WTC11 (cell line): ENCODE data around the gene USP28. TPM values are rescaled to one million over a fixed set of nuclear protein-coding genes. Genes with fewer than 3 reads are reported as not detected.
"Not testable (repeated sequence)": the region's sequence is repeated elsewhere in the genome, so short reads cannot be mapped to it uniquely, and the experiment has no call there.

Experiments
- ATAC-seq: fragments of 200-7000 bp; cut with Tn5 transposase; 2 replicates; pipeline ENCODE4 v1.10.0; 2021; ENCODE audit warnings: mild to moderate bottlenecking, moderate library complexity
- CTCF ChIA-PET: fragments of 300-600 bp; sonication (Branson Sonifier 250); formaldehyde crosslinking; loops from one replicate; lab custom pipeline; 2021; ENCODE audit warnings: antibody characterized with exemption; lab: Charles Lee
- POLR2A ChIA-PET: fragments of 350-600 bp; sonication (Branson Sonifier 250); formaldehyde crosslinking; loops from one replicate; lab custom pipeline; 2021; ENCODE audit warnings: antibody characterized with exemption; lab: Charles Lee
- DNase-seq: peaks from one replicate; pipeline ENCODE4 v3.0.0; 2021; ENCODE audit warnings: low spot score
- H3K27ac Mint-ChIP-seq: 2 replicates; pipeline ENCODE4 v1.8.0; 2021; ENCODE audit warnings: mixed read lengths
- H3K27me3 Mint-ChIP-seq: 2 replicates; pipeline ENCODE4 v1.8.0; 2021; ENCODE audit warnings: low read depth, mild to moderate bottlenecking, moderate library complexity, mixed read lengths
- H3K36me3 Mint-ChIP-seq: 2 replicates; pipeline ENCODE4 v1.8.0; 2021; ENCODE audit warnings: mixed read lengths
- H3K4me1 Mint-ChIP-seq: 2 replicates; pipeline ENCODE4 v1.8.0; 2022; ENCODE audit warnings: mixed read lengths
- H3K4me3 Mint-ChIP-seq: 2 replicates; pipeline ENCODE4 v1.8.0; 2021; ENCODE audit warnings: mild to moderate bottlenecking, moderate library complexity, mixed read lengths
- H3K9me3 Mint-ChIP-seq: 2 replicates; pipeline ENCODE4 v1.8.0; 2021; ENCODE audit warnings: mixed read lengths
- CREB1 ChIP-seq: sonication (generic); formaldehyde crosslinking; IDR thresholded peaks from 2 replicates; pipeline ENCODE4 v1.8.0; 2023; ENCODE audit warnings: mild to moderate bottlenecking, missing genetic modification reagents
- CREM ChIP-seq: sonication (generic); formaldehyde crosslinking; IDR thresholded peaks from 2 replicates; pipeline ENCODE4 v1.8.1; 2022; ENCODE audit warnings: mild to moderate bottlenecking, missing genetic modification reagents, moderate library complexity
- EMX1 ChIP-seq: fragments of 250-450 bp; sonication (Bioruptor Pico); IDR thresholded peaks from 2 replicates; pipeline ENCODE4 v1.8.0; 2021; ENCODE audit warnings: mild to moderate bottlenecking
- ETV6 ChIP-seq: sonication (generic); formaldehyde crosslinking; IDR thresholded peaks from 2 replicates; pipeline ENCODE4 v1.8.1; 2022; ENCODE audit warnings: mild to moderate bottlenecking, missing genetic modification reagents
- GTF2I ChIP-seq: fragments of 250-450 bp; sonication (Bioruptor Pico); conservative IDR thresholded peaks from 2 replicates; pipeline ENCODE4 v1.4.0; 2021; ENCODE audit warnings: mild to moderate bottlenecking
- NFYB ChIP-seq: sonication (generic); formaldehyde crosslinking; conservative IDR thresholded peaks from 2 replicates; pipeline ENCODE4 v1.8.0; 2022; ENCODE audit warnings: low read depth, missing genetic modification reagents
- NR3C1 ChIP-seq: sonication (generic); formaldehyde crosslinking; conservative IDR thresholded peaks from 2 replicates; pipeline ENCODE4 v1.8.1; 2023; ENCODE audit warnings: low read depth, mild to moderate bottlenecking, missing genetic modification reagents
- OVOL2 ChIP-seq: fragments of 250-450 bp; sonication (Bioruptor Pico); IDR thresholded peaks from 2 replicates; pipeline ENCODE4 v1.9.0; 2021; ENCODE audit warnings: mild to moderate bottlenecking, borderline replicate concordance
- RORB ChIP-seq: fragments of 250-450 bp; sonication (Bioruptor Pico); IDR thresholded peaks from 2 replicates; pipeline ENCODE4 v1.9.0; 2021; ENCODE audit warnings: mild to moderate bottlenecking
- SP1 ChIP-seq: sonication (generic); formaldehyde crosslinking; conservative IDR thresholded peaks from 2 replicates; pipeline ENCODE4 v1.8.1; 2022; ENCODE audit warnings: missing genetic modification reagents
- ZNF138 ChIP-seq: sonication (generic); formaldehyde crosslinking; conservative IDR thresholded peaks from 2 replicates; pipeline ENCODE4 v1.8.1; 2022; ENCODE audit warnings: mild to moderate bottlenecking, moderate library complexity, missing genetic modification reagents
- ZNF219 ChIP-seq: sonication (generic); formaldehyde crosslinking; IDR thresholded peaks from 2 replicates; pipeline ENCODE4 v1.8.0; 2023; ENCODE audit warnings: missing genetic modification reagents, mild to moderate bottlenecking, borderline replicate concordance
- ZNF232 ChIP-seq: sonication (generic); formaldehyde crosslinking; IDR thresholded peaks from 2 replicates; pipeline ENCODE4 v1.8.0; 2022; ENCODE audit warnings: mild to moderate bottlenecking, missing genetic modification reagents
- ZNF396 ChIP-seq: fragments of 250-450 bp; sonication (Bioruptor Pico); IDR thresholded peaks from 2 replicates; pipeline ENCODE4 v1.8.0; 2021; ENCODE audit warnings: mild to moderate bottlenecking, moderate library complexity, borderline replicate concordance
- ZNF416 ChIP-seq: fragments of 250-450 bp; sonication (Bioruptor Pico); IDR thresholded peaks from 2 replicates; pipeline ENCODE4 v1.9.0; 2021; ENCODE audit warnings: mild to moderate bottlenecking, inconsistent platforms
- total RNA-seq: library from RNA; stranded (reverse); gene quantifications from 3 replicates; pipeline ENCODE4 v1.2.3, GENCODE V29; 2021
- TF ChIP-seq, protein P1 (sequence below): sonication (generic); formaldehyde crosslinking; IDR thresholded peaks from 2 replicates; pipeline ENCODE4 v1.8.0; 2022; ENCODE audit warnings: missing genetic modification reagents
- TF ChIP-seq, protein P2 (sequence below): sonication (generic); formaldehyde crosslinking; IDR thresholded peaks from 2 replicates; pipeline ENCODE4 v1.8.1; 2023; ENCODE audit warnings: mild to moderate bottlenecking, missing genetic modification reagents
- TF ChIP-seq, protein P3 (sequence below): fragments of 250-450 bp; sonication (Bioruptor Pico); conservative IDR thresholded peaks from 2 replicates; pipeline ENCODE4 v1.9.0; 2021; ENCODE audit warnings: mild to moderate bottlenecking
- TF ChIP-seq, protein P4 (sequence below): sonication (generic); formaldehyde crosslinking; conservative IDR thresholded peaks from 2 replicates; pipeline ENCODE4 v1.8.1; 2022; ENCODE audit warnings: mild to moderate bottlenecking, missing genetic modification reagents
- TF ChIP-seq, protein P5 (sequence below): sonication (generic); formaldehyde crosslinking; IDR thresholded peaks from 2 replicates; pipeline ENCODE4 v1.8.0; 2023; ENCODE audit warnings: missing genetic modification reagents

The USP28 gene
- total RNA-seq, 1 experiment from 2014 or later: 129 TPM

DNA sequence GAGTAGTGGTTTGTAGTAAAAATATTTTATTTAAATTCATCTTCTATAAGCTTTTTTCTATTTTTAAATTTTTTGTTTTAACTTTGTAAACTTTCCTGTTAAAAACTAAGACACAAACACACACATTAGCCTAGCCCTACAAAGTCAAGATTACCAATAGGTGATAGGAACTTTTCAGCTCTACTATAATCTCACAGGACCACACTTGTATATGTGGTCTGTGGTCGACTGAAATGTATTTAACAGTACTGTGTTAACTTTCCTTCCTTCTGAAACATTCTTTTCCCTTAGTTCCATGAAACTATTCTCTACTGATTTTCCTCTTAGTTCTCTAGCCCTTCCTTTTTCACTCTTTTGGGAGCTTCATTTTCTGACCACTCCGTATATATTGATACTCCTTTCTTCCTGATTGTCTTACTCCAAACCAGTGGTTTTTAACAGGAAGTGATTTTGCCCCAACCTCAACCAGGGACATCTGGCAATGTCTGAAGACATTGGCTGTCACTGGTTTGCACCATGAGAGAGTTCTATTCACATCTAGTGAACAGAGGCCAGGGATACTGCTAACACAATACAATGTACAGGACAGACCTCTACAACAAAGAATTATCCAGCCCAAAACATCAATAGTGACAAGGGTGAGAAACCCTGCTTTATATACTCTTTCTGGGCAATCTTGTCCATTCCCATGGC lies 110.7 kb downstream of the USP28 start (continued):
- TF ChIP-seq, protein P1, sequence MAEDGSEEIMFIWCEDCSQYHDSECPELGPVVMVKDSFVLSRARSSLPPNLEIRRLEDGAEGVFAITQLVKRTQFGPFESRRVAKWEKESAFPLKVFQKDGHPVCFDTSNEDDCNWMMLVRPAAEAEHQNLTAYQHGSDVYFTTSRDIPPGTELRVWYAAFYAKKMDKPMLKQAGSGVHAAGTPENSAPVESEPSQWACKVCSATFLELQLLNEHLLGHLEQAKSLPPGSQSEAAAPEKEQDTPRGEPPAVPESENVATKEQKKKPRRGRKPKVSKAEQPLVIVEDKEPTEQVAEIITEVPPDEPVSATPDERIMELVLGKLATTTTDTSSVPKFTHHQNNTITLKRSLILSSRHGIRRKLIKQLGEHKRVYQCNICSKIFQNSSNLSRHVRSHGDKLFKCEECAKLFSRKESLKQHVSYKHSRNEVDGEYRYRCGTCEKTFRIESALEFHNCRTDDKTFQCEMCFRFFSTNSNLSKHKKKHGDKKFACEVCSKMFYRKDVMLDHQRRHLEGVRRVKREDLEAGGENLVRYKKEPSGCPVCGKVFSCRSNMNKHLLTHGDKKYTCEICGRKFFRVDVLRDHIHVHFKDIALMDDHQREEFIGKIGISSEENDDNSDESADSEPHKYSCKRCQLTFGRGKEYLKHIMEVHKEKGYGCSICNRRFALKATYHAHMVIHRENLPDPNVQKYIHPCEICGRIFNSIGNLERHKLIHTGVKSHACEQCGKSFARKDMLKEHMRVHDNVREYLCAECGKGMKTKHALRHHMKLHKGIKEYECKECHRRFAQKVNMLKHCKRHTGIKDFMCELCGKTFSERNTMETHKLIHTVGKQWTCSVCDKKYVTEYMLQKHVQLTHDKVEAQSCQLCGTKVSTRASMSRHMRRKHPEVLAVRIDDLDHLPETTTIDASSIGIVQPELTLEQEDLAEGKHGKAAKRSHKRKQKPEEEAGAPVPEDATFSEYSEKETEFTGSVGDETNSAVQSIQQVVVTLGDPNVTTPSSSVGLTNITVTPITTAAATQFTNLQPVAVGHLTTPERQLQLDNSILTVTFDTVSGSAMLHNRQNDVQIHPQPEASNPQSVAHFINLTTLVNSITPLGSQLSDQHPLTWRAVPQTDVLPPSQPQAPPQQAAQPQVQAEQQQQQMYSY (CRISPR knock-in tag): no peak
- TF ChIP-seq, protein P2, sequence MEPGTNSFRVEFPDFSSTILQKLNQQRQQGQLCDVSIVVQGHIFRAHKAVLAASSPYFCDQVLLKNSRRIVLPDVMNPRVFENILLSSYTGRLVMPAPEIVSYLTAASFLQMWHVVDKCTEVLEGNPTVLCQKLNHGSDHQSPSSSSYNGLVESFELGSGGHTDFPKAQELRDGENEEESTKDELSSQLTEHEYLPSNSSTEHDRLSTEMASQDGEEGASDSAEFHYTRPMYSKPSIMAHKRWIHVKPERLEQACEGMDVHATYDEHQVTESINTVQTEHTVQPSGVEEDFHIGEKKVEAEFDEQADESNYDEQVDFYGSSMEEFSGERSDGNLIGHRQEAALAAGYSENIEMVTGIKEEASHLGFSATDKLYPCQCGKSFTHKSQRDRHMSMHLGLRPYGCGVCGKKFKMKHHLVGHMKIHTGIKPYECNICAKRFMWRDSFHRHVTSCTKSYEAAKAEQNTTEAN (CRISPR knock-in tag): no peak
- TF ChIP-seq NFYB: no peak
- no peak for TF ChIP-seq SP1 (CRISPR knock-in tag)
- no peak for TF ChIP-seq OVOL2 (CRISPR knock-in tag)

DNA sequence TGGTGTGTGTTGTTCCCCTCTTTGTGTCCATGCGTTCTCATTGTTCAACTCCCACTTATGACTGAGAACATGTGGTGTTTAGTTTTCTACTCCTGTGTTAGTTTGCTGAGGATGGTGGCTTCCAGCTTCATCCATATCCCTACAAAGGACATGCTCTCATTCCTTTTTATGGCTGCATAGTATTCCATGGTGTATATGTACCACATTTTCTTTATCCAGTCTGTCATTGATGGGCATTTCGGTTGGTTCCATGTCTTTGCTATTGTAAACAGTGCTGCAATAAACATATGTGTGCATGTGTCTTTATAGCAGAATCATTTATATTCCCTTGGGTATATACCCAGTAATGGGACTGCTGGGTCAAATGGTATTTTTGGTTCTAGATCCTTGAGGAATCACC lies 112.3 kb downstream of the USP28 start:
- H3K27ac Mint-ChIP-seq, ATAC-seq, CTCF ChIA-PET: not testable (repeated sequence)

DNA sequence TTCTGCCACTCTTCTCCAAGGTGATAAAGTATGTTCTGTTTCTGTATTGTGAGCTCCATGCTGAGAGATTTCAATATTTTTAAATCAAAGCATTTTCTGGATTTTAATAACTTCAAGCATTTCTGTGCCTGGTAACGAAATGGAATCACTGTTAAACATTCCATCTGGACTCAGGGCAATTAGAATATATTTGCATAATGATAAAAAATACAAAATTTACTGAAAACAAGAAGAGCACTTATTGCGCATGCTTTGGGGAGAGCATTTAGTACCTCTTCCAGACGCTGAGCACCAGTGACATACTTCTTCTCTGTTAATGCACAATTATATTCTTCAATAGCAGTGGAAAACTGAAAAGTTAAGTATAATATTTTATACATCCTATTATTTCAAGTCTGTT lies 115.1 kb downstream of the USP28 start:
- DNase-seq: no peak
- POLR2A ChIA-PET: no interaction called here
- CTCF ChIA-PET: no interaction called here
- Mint-ChIP-seq H3K4me1 (no peaks in the 10 kb centered on the region), H3K27me3 (no peaks in the 10 kb centered on the region), H3K27ac (no peak overlapping the region), H3K9me3 (0 out of 2 replicates have a peak, but pooled peaks cover 2% of the 10 kb centered on the region), H3K36me3 (peaks cover 55% of the 10 kb centered on the region), H3K4me3 (no peak overlapping the region)
- no peak for ATAC-seq
- TF ChIP-seq, protein P3, sequence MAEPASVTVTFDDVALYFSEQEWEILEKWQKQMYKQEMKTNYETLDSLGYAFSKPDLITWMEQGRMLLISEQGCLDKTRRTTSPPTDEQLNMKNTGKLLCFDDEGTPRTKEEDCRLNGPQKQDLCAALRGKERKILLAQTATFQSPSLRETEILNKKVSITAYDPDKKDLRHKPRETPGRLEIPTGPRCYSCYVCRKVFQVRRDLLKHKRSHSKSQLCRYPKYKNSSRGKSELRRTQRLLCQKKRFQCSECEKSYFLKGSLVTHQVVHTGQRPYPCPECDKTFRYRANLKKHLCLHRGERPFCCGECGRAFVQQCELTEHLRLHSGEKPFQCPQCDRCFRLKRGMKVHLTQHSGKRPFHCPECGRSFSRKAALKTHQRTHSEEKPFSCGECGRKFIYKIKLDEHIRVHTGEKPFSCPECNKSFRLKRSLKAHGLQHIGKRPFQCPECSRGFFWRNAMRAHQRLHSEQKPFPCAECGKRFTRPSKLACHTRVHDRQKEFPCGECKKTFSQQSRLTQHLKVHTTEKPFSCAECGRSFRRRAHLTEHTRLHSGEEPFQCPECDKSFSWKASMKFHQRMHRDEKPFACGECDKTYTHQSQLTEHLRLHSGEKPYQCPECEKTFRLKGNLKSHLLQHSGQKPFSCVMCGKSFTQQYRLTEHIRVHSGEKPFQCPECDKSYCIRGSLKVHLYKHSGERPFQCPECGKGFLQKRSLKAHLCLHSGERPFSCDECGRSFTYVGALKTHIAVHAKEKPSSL (CRISPR knock-in tag): no peak
- no peak for TF ChIP-seq ETV6 (CRISPR knock-in tag)
- TF ChIP-seq, protein P4, sequence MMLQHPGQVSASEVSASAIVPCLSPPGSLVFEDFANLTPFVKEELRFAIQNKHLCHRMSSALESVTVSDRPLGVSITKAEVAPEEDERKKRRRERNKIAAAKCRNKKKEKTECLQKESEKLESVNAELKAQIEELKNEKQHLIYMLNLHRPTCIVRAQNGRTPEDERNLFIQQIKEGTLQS (CRISPR knock-in tag): no peak
- TF ChIP-seq ZNF219 (CRISPR knock-in tag): no peak
- TF ChIP-seq, protein P1 (CRISPR knock-in tag): no peak
- no peak for TF ChIP-seq GTF2I
- TF ChIP-seq RORB (CRISPR knock-in tag): no peak
- no peak for TF ChIP-seq EMX1 (CRISPR knock-in tag)
- TF ChIP-seq, protein P5, sequence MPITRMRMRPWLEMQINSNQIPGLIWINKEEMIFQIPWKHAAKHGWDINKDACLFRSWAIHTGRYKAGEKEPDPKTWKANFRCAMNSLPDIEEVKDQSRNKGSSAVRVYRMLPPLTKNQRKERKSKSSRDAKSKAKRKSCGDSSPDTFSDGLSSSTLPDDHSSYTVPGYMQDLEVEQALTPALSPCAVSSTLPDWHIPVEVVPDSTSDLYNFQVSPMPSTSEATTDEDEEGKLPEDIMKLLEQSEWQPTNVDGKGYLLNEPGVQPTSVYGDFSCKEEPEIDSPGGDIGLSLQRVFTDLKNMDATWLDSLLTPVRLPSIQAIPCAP (CRISPR knock-in tag): no peak
- TF ChIP-seq ZNF232 (CRISPR knock-in tag): no peak
- no peak for TF ChIP-seq ZNF396
- no peak for TF ChIP-seq ZNF138
- TF ChIP-seq CREB1 (CRISPR knock-in tag): no peak
- no peak for TF ChIP-seq ZNF416 (CRISPR knock-in tag)
- TF ChIP-seq, protein P2 (CRISPR knock-in tag): no peak
- TF ChIP-seq CREM: no peak
- no peak for TF ChIP-seq NR3C1

More for the DNA sequence above, 112.3 kb downstream of the USP28 start:
- H3K36me3 Mint-ChIP-seq: peaks cover 53% of the 10 kb centered on the region
- H3K4me3 Mint-ChIP-seq, H3K9me3 Mint-ChIP-seq, H3K27me3 Mint-ChIP-seq, H3K4me1 Mint-ChIP-seq, POLR2A ChIA-PET, DNase-seq: not testable (repeated sequence)
